ENCODE results near the gene GAB3.

- TF ChIP-seq CTCF (IDR thresholded peaks at IDR 0.05 in 2 of 3, conservative IDR thresholded peaks at IDR 0.05 in 1 of 3; ENCODE audit: borderline replicate concordance in 1 of 3, insufficient read depth in 1 of 3, low read depth in 2 of 3, low read length in 2 of 3) = no peak
- no peak for TF ChIP-seq POLR2AphosphoS5 (IDR thresholded peaks at IDR 0.05; ENCODE audit: low read depth, low read length)
- TF ChIP-seq POLR2A (IDR thresholded peaks at IDR 0.05; ENCODE audit: borderline replicate concordance, extremely low read depth, insufficient read depth, insufficient read length) = no peak
- no peak for TF ChIP-seq EZH2 (IDR thresholded peaks at IDR 0.05)
- no peak for TF ChIP-seq EZH2phosphoT487 (IDR thresholded peaks at IDR 0.05; ENCODE audit: borderline replicate concordance)
Measured at GRCh38 chrX:154711264-154711663, 39.6 kb downstream of the GAB3 start.

All from HCT116 (cell line).